IPS-NIHi11 (cell line): ENCODE data around the gene APOL1.

Experiments used
- DNase-seq: peaks from one replicate; pipeline ENCODE4 v3.0.0; 2012; ENCODE audit warnings: mixed read lengths, low spot score

Gene APOL1

DNA sequence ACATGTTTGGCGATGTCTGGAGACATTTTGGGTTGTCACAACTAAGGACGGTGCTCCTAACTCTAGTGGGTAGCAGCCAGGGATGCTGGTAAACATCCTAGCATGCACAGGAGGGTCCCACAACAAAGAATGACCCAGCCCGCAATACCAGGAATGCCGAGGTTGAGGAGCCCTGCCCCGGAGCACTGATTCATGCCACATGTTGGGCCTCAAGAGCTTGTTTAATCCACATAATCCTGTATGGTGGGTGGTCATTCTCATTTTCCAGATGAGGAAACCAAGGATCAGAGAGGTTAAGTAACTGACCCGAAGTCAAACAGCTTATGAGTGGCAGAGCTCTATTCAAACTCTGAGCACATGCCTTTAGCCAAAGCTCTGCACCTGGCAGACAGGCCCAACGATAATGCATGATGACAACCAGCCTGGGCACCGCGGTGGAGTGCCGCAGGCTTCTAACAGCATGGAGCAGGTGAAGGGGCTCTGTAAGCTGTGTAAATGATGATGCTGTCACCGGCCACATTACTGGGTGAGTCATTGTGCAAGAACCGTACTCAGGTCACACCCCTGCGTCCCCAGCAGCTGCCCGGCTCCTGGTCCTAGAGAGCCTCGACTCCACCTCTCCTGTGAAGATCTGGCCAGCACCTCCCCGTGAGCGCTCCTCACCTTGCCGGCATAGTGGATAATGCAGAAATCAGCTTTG is 58.6 kb downstream of the APOL1 start:
- no peak for DNase-seq

DNA sequence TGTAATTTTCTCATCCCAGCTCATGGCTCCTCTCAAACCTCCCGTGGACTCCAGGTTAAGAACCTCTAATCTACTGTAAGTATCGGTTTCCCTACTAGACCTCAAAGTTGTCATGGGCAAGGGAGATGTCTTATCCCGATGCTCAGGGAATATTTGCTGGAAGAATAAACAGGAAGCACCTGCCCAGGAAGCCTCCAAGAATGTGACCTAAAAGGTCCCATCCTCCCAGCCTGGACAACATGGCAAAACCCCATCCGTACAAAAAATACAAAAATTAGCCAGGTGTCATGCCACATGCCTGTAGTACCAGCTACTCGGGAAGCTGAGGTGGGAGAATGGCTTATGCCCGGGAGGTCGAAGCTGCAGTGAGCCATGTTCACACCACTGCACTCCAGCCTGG is 62.4 kb downstream of the APOL1 start:
- no peak for DNase-seq

DNA sequence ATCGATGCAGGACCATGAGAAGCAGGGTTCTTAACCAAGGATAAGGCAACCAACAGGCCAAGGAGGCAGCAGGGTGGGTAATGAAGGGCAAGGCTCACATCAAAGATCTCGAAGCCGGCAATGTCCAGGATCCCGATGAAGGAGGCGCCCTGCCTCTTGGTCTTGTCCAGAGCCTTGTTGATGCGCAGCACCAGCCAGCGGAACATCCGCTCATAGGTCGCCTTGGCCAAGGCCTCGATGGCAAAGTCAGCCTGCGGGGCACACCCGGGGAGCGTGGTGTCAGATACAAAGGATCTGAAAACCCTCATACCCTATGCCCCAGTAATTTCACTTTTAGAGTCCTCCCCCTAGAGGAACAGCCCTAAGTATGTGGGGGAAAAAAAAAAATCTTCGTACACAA is 63.5 kb downstream of the APOL1 start:
- no peak for DNase-seq
